Fibroblast of skin of back (primary cell): ENCODE measurements around the gene LCN12. TPM values are rescaled to one million over a fixed set of nuclear protein-coding genes. Genes with fewer than 3 reads are reported as not detected.

ENCODE experiments used
- DNase-seq: peaks from one replicate; pipeline ENCODE4 v3.0.0-alpha.2; 2013
- polyA plus RNA-seq, 2 experiments: library from polyadenylated mRNA; unstranded; fragments of 120-200 nt; gene quantifications; one replicate each; pipeline ENCODE4 v1.2.1, GENCODE V29; 2013; ENCODE audit not compliant: insufficient read length in 2 of 2

LCN12 gene
- polyA plus RNA-seq (2013, experiment 1 of 2; ENCODE audit: insufficient read length): not detected
- not detected for polyA plus RNA-seq (2013, experiment 2 of 2; ENCODE audit: insufficient read length)

- no peak for DNase-seq
Measured at GRCh38 chr9:136951541-136952320, at the start of gene LCN12. Gene LCN12, plus strand, starts transcription at chr9:136952273. Its CDS starts 55 bp downstream, at chr9:136952328.

GRCh38 chr9:136903041-136903554 is 49.0 kb upstream of the LCN12 start:
- DNase-seq: no peak

DNA sequence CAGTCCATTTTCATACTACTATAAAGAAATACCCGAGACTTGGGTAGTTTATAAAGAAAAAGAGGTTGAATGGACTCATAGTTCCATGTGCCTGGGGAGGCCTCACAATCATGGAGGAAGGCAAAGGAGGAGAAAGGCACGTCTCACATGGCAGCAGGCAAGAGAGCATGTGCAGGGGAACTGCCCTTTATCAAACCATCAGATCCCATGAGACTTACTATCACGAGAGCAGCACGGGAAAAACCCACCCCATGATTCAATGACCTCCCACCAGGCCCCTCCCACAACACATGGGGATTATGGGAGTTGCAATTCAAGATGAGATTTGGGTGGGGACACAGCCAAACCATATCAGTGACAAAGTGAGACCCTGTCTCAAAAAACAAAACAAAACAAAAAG is 45.8 kb upstream of the LCN12 start:
- no peak for DNase-seq

- no peak for DNase-seq
Measured at GRCh38 chr9:136907011-136907914, 44.8 kb upstream of the LCN12 start.

GRCh38 chr9:136910197-136910900 is 41.7 kb upstream of the LCN12 start:
- no peak for DNase-seq

DNA sequence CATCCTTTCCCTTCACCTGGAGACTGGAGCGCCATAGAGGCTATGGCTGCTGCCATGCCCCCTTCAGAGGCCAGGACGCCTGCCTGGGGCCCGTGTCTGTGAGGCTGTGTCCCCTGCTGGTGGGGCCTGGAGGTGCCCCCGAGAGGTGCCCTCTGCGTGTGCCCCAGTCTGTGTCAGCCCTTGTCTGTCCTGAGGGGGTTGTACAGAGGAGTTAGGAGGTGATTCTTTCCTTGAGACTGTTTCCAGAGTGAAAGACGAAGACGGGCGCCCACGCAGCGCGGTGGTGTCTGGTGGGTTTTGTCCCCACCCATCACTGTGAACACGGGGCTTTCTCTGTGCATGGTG is 41.2 kb upstream of the LCN12 start:
- DNase-seq: no peak

GRCh38 chr9:136913701-136914438 is 38.2 kb upstream of the LCN12 start:
- no peak for DNase-seq

DNA sequence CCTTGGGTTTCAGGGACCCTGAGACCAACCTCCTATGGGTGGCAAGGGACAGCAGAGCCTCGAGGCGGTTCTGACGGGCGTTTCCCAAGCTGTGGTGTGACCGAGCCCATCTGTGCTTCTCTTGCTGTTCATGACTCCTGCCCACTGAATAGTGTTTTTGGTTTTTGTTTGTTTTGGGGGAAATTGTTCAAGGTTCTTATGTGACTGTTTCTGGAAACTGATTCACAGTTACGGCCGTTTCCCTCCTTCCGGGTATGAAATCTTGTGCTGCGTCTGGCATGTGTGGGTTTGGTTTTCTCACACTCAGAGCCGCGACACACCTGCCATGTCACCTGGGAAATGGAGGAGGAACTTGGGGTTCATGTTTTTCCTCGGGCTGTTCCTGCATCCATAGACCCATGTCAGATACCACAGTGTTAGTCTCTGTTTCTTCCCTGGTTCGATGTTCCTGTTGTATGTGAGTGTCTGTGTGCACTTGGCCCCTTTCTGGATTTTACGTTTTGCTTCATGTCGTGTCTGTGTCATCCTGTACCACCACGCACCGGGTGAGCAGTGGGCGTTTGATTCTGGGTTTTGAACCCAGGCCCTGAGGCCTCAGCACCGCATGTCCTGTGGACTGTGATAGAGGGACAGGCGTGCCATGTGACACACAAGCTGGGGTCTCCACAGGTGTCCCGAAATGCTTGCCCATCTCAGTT is 36.3 kb upstream of the LCN12 start:
- DNase-seq: no peak

- no peak for DNase-seq
Measured at GRCh38 chr9:136916330-136917184, 35.5 kb upstream of the LCN12 start.

- no peak for DNase-seq
Measured at GRCh38 chr9:136917902-136918301, 34.2 kb upstream of the LCN12 start.

- DNase-seq: no peak
Measured at GRCh38 chr9:136920069-136920468, 32.0 kb upstream of the LCN12 start.

GRCh38 chr9:136920734-136921231 is 31.3 kb upstream of the LCN12 start:
- no peak for DNase-seq

DNA sequence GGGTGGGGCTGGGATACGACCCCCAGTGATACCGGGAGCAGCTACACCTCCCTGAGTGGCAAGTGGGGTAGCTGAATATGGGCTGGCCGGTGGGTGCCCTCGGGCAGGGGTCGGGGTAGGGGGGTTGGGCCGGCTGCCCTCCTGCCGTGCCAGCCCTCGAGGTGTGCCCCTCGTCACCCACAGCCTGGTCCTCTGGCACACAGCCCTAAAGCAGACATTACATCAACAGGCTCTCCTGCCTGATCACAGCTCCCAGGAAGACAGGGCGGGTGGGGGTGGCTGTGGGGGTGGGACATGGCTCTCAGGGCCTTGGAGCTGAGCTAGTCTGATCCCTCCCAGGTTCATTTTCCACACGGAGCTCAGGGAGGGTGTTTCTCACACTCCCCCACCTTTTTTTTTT is 30.8 kb upstream of the LCN12 start:
- DNase-seq: no peak

- DNase-seq: no peak
Measured at GRCh38 chr9:136921718-136922117, 30.4 kb upstream of the LCN12 start.

- no peak for DNase-seq
Measured at GRCh38 chr9:136922540-136922939, 29.5 kb upstream of the LCN12 start.

GRCh38 chr9:136923881-136924280 is 28.2 kb upstream of the LCN12 start:
- no peak for DNase-seq

GRCh38 chr9:136925414-136926153 is 26.5 kb upstream of the LCN12 start:
- DNase-seq: no peak

GRCh38 chr9:136926154-136926704 is 25.8 kb upstream of the LCN12 start:
- DNase-seq: no peak

DNA sequence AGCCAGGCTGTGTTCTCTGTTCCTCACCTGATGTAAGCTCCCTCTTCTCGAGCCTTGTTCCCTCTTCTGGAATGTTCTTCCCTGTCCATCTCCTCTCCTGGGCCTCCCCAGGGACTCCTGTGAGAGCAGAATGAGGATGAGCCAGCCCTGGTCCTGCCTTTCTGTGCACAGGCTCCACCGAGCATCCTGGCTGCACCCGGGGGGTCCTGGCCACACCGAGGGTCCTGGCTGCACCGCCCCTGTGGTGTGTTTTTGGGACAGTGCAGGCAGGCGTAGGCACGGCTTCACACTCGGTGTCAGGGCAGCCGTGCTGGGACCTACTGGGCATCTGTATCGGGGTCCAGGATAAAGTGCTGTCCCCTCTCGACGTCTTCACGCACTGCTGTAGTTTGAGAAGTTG is 25.3 kb upstream of the LCN12 start:
- DNase-seq: no peak
